ENCODE results near the gene PADI6.

PADI6 gene

GRCh38 chr1:17422461-17422860 lies 50.5 kb downstream of the PADI6 start:
- TF ChIP-seq CTCF (IDR thresholded peaks at IDR 0.05; ENCODE audit: control insufficient read depth, insufficient read depth, low read depth, low read length, missing control alignments) = no peak
- no peak overlapping the region for H3K4me3 ChIP-seq (ENCODE audit: control insufficient read depth, low read depth, low read length)
- DNase-seq (ENCODE audit: low read depth) = no peak

GRCh38 chr1:17423781-17424245 lies 51.8 kb downstream of the PADI6 start:
- no peak overlapping the region for H3K4me3 ChIP-seq (ENCODE audit: control insufficient read depth, low read depth, low read length)
- no peak for TF ChIP-seq CTCF (IDR thresholded peaks at IDR 0.05; ENCODE audit: control insufficient read depth, insufficient read depth, low read depth, low read length, missing control alignments)
- DNase-seq (ENCODE audit: low read depth) = no peak

GRCh38 chr1:17425806-17426600 lies 54.0 kb downstream of the PADI6 start:
- no peak overlapping the region for H3K4me3 ChIP-seq (ENCODE audit: control insufficient read depth, low read depth, low read length)
- no peak for DNase-seq (ENCODE audit: low read depth)
- no peak for TF ChIP-seq CTCF (IDR thresholded peaks at IDR 0.05; ENCODE audit: control insufficient read depth, insufficient read depth, low read depth, low read length, missing control alignments)

- DNase-seq (ENCODE audit: low read depth) = no peak
- H3K4me3 ChIP-seq (ENCODE audit: control insufficient read depth, low read depth, low read length) = no peak overlapping the region
- TF ChIP-seq CTCF (IDR thresholded peaks at IDR 0.05; ENCODE audit: control insufficient read depth, insufficient read depth, low read depth, low read length, missing control alignments) = no peak
Observed at GRCh38 chr1:17427696-17428660, 56.0 kb downstream of the PADI6 start.

- no peak for TF ChIP-seq CTCF (IDR thresholded peaks at IDR 0.05; ENCODE audit: control insufficient read depth, insufficient read depth, low read depth, low read length, missing control alignments)
- no peak for DNase-seq (ENCODE audit: low read depth)
- no peak overlapping the region for H3K4me3 ChIP-seq (ENCODE audit: control insufficient read depth, low read depth, low read length)
Observed at GRCh38 chr1:17429183-17429582, 57.2 kb downstream of the PADI6 start.

GRCh38 chr1:17432412-17432811 lies 60.4 kb downstream of the PADI6 start:
- DNase-seq (ENCODE audit: low read depth) = no peak
- H3K4me3 ChIP-seq (ENCODE audit: control insufficient read depth, low read depth, low read length) = no peak overlapping the region
- no peak for TF ChIP-seq CTCF (IDR thresholded peaks at IDR 0.05; ENCODE audit: control insufficient read depth, insufficient read depth, low read depth, low read length, missing control alignments)
